HCT116 (cell line): ENCODE measurements around the gene RAPGEF6.

Experiments
- ELF1 ChIP-seq: IDR thresholded peaks from 2 replicates; pipeline ENCODE4 v1.6.1; 2012; ENCODE audit warnings: low read depth, borderline replicate concordance
- EZH2 ChIP-seq: fragments of 200-600 bp; sonication (generic); IDR thresholded peaks from 2 replicates; pipeline ENCODE4 v1.6.1; 2017; ENCODE audit warnings: antibody characterized with exemption, mixed run types
- JUND ChIP-seq: IDR thresholded peaks from 2 replicates; pipeline ENCODE4 v1.6.1; 2012

DNA sequence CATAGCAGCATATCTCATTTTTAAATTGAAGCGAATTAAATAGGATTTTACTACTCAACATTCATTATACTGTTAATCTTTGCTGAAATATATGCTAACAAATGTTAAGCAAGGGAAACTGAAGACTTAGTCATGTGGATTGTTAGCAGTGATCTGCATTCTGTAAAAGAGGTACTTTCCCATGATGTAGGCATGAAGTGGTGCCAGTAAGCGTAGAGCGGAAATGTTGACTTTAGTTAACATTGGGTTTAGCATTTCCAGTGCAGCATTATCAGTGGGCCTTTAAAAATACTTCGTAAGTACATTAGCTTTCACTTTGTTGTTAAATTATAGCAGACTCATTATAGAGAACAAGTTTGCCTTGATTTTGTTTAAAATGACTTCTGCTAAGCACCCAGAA lies 240.9 kb downstream of the RAPGEF6 start:
- TF ChIP-seq EZH2 = no peak
- TF ChIP-seq ELF1 = no peak
- TF ChIP-seq JUND = no peak
